Esophagus muscularis mucosa (tissue), 3 donors: ENCODE measurements around the gene KRT9.

Experiments
- POLR2A ChIP-seq: fragments of 450-650 bp; IDR thresholded peaks from one replicate; pipeline ENCODE4 v1.6.1; 2017; ENCODE audit warnings: antibody characterized with exemption, moderate library complexity, mild to moderate bottlenecking, low read depth
- TF ChIP-seq, protein P1 (sequence below), 3 experiments: fragments of 200-600 bp in 2 of 3; fragments of 450-650 bp in 1 of 3; sonication (generic) in 2 of 3; IDR thresholded peaks; one replicate each; pipeline ENCODE4 v1.5.1; 2017 to 2019; ENCODE audit warnings: antibody characterized with exemption in 3 of 3, mild to moderate bottlenecking in 2 of 3, moderate library complexity in 1 of 3

DNA sequence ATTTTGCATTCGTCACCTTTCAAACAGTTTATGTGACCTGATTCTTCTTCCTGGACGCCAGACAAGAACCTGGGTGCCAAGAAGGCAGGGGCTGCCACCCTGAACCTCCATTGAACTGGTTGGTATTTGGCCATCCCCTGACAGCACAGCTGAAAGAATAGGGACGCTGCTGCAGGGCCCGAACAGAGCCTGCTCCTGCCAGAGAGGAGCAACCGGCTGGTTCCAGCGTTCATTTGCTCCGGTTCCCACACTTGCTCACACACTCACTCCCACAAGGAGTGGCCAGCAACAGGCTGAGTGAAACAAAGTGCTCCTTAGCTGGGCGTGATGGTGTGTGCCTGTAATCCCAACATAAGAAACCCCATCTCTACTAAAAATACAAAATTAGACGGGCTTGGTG is 14.9 kb downstream of the KRT9 start:
- TF ChIP-seq, protein P1, sequence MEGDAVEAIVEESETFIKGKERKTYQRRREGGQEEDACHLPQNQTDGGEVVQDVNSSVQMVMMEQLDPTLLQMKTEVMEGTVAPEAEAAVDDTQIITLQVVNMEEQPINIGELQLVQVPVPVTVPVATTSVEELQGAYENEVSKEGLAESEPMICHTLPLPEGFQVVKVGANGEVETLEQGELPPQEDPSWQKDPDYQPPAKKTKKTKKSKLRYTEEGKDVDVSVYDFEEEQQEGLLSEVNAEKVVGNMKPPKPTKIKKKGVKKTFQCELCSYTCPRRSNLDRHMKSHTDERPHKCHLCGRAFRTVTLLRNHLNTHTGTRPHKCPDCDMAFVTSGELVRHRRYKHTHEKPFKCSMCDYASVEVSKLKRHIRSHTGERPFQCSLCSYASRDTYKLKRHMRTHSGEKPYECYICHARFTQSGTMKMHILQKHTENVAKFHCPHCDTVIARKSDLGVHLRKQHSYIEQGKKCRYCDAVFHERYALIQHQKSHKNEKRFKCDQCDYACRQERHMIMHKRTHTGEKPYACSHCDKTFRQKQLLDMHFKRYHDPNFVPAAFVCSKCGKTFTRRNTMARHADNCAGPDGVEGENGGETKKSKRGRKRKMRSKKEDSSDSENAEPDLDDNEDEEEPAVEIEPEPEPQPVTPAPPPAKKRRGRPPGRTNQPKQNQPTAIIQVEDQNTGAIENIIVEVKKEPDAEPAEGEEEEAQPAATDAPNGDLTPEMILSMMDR (IDR thresholded peaks at IDR 0.05) = no peak
- TF ChIP-seq POLR2A = no peak
